22Rv1 (cell line): Measurements from ENCODE around the gene LDLRAD2.
A peak's percentile ranks its signal among the peaks of the same experiment; 100 is the strongest.
"Not testable (repeated sequence)": the region's sequence is repeated elsewhere in the genome, so short reads cannot be mapped to it uniquely, and the experiment has no call there.

Experiments used
- H3K27ac ChIP-seq: fragments of 450-650 bp; 2 replicates; pipeline ENCODE4 v1.5.1; 2017
- CTCF ChIP-seq: fragments of 450-650 bp; IDR thresholded peaks from 2 replicates; pipeline ENCODE4 v1.5.1; 2017; ENCODE audit warnings: mild to moderate bottlenecking
- ZFX ChIP-seq: fragments of 450-650 bp; IDR thresholded peaks from 2 replicates; pipeline ENCODE4 v1.6.1; 2017; ENCODE audit warnings: antibody characterized with exemption, borderline replicate concordance

Gene LDLRAD2

GRCh38 chr1:21782349-21782867 lies 29.7 kb upstream of the LDLRAD2 start:
- no peak for TF ChIP-seq ZFX
- TF ChIP-seq CTCF, result peak; percentile 40
- H3K27ac ChIP-seq, result peak overlapping the region; percentile 95

DNA sequence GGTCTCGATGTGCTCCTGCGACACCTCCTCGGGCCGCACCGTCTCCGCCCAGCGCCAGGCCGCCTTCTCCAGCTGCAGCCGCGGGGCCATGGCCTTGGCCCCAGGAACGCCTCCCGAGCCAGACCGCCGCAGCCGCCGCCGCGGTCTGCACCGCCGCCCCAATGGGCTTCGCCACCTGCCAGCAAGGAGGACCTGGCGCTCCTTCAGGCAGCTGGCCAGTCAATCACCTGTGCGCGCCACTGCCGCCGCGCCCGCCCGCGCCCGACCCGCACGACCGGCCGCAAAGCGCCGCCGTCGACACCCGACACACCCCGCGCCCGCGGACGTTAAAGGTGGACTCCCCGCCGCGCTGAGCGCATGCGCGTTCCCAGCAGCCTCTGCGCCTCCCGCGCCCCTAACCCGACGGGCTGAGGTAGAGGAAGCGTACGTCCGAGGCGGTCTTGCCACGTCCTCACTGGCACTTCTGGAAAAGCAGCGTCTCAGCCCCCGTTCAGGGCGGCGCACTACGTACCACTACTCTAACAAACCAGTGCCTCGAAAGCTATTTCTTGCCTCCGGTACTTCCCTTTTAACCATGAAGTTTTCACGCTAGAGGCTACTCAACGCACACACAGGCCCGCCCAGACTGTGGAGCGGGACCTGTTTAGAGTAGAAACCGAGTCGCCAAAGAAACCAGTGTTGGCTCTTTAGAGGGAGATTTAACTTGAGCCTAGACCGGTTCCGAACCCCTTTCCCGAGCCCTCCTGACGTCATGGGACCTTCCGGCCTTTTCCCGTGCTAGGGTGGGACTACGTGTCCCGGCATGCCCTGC lies 29.0 kb upstream of the LDLRAD2 start, which contains the start of gene USP48:
TSS of gene USP48 (minus strand) at position 282 of the 811 bp plus-strand sequence. CDS start at position 90, 192 bp downstream.
- TF ChIP-seq ZFX (no peak), CTCF (no peak)
- peak within 1 kb of the TSS; percentile 95 for H3K27ac ChIP-seq

DNA sequence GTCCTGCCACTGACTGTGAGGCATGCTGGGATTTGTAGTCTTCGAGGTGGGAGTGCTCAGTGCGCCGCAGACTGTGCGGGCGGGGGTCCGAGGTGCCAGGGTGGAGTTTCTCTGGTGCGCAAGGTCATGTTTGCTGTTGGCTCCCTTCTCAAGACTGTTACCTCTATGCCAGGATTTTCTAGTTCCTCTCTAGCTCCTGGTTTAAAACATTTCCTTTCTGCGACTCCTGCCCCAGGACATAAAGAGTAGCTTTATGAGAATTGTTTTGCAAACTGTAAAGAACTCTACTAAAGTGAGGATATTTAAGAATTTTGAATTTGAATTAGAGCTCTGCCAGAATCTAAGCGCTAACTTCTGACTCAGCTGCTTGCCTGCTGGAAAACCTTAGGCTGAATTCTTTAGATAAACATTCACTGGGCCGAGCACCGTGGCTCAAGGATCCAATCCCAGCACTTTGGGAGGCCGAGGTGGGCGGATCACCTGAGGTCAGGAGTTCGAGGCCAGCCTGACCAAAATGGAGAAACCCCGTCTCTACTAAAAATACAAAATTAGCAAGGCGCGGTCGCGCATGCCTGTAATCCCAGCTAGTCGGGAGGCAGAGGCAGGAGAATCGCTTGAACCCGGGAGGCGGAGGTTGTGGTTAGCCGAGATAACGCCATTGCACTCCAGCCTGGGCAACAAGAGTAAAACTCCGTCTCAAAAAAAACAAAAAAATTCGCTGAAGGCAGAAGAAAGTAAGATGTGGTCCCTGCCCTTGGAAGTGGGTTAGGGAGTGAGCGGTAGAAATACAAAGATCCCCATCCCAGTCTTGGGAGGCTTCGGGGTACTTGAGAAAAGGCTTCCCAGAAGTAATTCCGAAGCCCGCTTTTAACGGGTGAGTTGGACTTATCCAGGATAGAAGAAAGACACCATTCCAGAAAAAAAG lies 28.1 kb upstream of the LDLRAD2 start:
- TF ChIP-seq ZFX, result no peak
- no peak for TF ChIP-seq CTCF
- H3K27ac ChIP-seq, result peak overlapping the region; percentile 95

DNA sequence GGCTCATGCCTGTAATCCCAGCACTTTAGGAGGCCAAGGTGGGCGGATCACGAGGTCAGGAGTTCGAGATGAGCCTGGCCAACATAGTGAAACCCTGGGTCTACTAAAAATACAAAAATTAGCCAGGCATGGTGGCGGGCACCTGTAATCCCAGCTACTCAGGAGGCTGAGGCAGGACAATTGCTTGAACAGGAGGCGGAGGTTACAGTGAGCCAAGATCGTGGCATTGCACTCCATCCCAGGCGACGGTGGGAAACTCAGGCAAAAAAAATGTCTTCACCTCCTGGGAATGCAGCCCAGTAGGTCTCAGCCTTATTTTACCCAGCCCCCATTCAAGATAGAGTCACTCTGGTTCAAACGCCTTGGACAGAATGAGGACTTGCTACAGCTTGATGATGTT lies 26.3 kb upstream of the LDLRAD2 start:
- not testable (repeated sequence) for H3K27ac ChIP-seq

GRCh38 chr1:21786640-21787039 lies 25.4 kb upstream of the LDLRAD2 start:
- no peak for TF ChIP-seq ZFX
- no peak for TF ChIP-seq CTCF
- no peak overlapping the region for H3K27ac ChIP-seq

DNA sequence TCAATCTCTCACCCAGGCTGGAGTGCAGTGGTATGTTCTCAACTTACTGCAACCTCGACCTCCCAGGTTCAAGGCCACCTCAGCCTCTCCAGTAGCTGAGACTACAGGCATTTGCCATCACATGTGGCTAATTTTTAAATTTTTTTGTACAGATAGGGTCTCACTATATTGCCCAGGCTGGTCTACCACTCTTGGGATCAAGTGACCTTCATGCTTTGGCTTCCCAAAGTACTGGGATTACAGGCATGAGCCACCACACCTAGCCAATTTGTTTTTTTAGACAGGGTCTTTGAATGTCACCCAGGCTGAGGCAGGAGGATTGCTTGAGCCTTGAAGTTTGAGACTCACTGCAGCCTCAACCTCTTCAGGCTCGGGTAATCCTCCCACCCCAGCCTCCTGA lies 19.0 kb upstream of the LDLRAD2 start:
- H3K27ac ChIP-seq, result no peak overlapping the region
- TF ChIP-seq CTCF (no peak), ZFX (no peak)

DNA sequence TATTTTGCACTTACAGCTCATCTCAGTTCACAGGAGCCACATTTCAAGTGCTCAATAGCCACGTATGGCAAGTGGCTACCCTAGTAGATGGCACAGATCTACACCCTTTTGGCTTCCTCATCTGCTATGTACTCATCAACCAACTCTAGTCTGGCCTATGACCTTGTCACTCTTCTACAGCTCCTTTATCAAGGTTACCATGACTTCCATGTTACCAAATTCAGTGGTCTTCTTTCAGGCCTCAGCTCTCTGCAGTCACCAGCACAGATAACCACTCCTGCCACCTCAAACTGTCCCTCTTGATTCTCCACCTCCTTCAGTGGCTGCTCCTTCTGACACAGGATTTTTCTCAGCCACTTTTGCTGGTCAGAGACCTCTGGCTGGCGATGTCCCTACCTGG lies 17.4 kb upstream of the LDLRAD2 start:
- no peak for TF ChIP-seq CTCF
- no peak for TF ChIP-seq ZFX
- no peak overlapping the region for H3K27ac ChIP-seq
